Inferior parietal cortex (tissue), 1 donor: ENCODE measurements around the gene WDR7.

Source experiments
- DNase-seq: peaks from one replicate; pipeline ENCODE4 v3.0.0-alpha.2; 2016; ENCODE audit errors: extremely low spot score

Gene WDR7

DNA sequence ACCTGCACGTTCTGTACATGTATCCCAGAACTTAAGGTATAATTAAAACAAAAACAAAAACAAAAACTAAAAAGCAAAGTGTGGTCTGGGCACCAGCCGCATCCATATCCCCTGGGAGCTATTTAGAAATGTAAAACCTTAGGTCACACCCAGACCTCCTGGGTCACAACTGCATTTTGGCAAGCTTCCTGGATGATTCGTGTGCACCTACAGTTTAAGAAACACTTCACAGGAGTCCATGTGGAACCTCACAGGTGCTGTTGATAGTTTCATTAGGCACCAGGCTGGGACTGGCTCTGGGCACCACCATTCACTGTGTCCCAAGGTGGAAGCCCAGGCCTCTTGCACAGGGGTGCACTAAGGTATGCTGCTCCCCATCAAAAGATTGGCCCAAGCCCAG is 392.1 kb downstream of the WDR7 start:
- DNase-seq, result no peak

- DNase-seq, result no peak
Measured at GRCh38 chr18:57048351-57048750, 397.2 kb downstream of the WDR7 start.

DNA sequence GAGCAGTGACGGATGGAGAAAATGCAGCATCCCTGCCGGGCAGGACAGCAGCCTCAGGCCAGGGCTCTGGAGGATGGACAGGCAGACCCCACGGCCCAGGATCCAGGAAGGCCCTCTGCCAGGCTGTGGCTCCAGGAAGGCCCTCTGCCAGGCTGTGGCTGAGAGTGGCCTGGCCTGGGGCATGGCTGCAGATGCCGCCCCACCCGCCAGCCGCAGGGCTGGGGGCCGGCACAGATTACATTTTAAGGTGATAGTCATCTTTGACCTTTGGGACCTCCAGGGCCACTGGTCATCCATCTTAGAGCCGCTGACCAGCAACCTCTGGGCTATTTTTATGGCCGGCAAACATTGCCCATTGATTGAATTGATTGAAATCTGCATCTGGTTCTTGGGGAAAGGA is 397.7 kb downstream of the WDR7 start:
- DNase-seq, result no peak

DNA sequence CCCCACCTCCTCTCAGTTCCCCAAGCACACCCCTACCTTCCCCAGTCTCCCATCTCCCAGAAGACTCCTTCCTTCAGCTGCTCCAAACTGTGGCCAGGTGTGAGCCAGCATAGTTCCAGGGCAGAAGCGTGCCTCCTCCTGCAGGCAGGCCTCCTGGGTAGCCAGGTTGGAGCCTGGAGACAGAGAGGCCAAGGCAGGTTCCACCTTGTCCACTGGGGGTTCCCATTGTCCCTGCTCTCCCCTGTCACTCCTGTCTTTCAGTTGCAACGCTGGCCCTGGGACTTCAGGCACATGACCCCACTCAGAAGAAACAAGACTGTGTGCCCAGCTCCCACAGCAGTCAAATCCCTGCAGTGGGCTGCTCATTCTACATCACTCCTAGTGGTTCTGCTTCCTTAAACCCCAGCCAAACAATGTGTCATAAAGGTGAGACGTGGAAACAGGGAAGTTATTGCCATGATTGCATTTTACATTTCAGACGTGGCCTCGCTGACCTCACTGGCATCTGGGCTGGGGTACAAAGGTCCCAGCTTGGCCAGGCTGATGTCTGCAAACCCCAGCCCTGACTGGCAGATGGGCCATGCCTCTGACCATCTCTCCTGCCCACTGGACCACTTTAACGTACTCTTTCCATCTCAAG is 399.3 kb downstream of the WDR7 start:
- DNase-seq, result no peak

DNA sequence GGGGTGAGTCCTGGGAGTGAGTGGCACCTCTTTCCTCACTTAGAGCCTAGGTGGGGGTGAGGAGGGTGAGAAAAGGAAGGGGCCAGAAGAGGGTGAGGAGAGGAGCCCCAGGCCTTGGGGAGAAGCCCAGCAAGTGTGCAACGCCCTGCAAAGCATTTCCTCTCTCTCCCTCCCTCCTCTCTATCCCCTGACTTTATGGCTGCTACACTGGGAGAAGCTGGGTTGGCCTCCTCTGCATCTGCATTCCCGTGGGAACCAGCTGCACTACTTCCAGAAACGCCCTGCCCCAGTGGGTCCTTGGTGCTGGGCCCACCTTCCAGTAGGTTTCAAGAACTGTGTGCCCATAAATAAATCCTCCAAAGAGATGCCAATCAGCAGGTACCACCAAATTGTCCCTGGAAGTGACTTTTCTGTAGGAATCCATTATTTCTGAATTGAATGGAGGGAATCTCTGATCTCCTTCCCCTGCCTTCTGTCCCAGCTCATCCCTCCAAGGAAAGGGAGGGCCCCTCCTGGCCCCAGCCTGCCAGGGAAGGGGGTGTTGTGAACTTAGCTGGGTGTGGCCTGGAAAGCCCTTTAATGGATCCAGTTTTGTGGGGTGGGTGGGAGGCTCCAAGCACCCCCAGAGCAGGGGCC is 400.0 kb downstream of the WDR7 start:
- no peak for DNase-seq

- DNase-seq, result no peak
Measured at GRCh38 chr18:57051657-57052044, 400.5 kb downstream of the WDR7 start.

- DNase-seq, result no peak
Measured at GRCh38 chr18:57052173-57052572, 401.0 kb downstream of the WDR7 start.

GRCh38 chr18:57052759-57053158 is 401.6 kb downstream of the WDR7 start:
- no peak for DNase-seq

DNA sequence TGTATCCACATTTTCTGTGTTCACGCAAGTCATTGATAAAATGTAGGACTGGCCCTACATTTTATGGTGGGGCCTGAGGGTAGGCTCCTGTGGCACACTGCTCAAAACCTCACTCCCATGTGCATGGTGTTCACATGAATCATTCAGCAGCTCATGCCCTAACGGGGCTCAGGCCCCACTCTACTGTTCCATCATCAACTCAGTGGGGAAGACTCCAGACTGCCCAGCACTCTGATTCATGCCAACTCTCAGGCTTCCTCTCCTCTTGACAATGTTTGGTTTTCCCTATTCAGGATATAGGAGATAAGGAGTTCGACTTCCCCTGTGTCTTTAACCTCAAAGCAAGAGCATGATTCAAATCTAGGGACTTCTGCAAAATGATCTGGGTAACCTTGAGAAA is 403.7 kb downstream of the WDR7 start:
- DNase-seq, result no peak

GRCh38 chr18:57057890-57058289 is 406.7 kb downstream of the WDR7 start:
- DNase-seq, result no peak

GRCh38 chr18:57058734-57059133 is 407.6 kb downstream of the WDR7 start:
- no peak for DNase-seq

DNA sequence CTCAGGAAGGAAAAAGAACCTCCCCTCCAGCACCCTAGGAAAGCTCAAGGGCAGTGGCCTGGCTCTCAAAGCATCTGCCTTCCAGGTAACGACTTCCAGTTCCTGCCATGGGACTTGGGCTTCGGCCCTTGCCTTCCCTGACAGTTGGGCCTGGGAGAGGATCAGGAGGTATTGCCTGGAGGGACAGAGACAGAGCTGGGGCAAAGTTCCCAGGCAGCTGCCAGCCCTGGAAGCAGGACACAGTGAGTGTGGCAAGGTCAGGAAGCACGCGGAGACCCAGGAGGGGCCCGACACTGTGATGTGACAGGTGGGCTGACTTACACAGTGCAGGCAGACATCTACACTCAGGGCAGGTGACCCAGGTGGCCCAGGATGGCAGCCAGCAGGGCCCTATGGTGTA is 408.2 kb downstream of the WDR7 start:
- no peak for DNase-seq

- no peak for DNase-seq
Measured at GRCh38 chr18:57060814-57061213, 409.7 kb downstream of the WDR7 start.

DNA sequence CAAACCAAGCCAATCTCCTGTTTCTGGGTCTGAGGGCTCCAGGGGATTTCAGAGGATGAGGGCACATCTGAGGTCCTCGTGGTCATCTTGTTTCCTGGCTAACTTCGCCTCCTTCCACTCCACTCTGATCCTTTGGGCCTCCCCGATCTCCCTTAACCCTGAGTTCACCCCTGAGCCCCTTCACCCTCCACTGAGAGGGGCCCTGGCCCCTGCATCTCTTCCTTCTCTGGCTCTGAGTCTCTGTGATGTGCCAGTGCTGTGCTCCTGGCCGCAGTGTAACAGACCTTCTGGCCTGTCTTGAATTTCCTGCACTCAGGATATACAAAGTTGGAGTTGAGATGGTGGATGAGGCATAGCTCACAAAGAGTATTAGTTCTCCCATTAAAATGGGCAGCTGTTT is 411.0 kb downstream of the WDR7 start:
- DNase-seq, result no peak

GRCh38 chr18:57062844-57063243 is 411.7 kb downstream of the WDR7 start:
- no peak for DNase-seq

GRCh38 chr18:57063601-57064103 is 412.5 kb downstream of the WDR7 start:
- no peak for DNase-seq

- DNase-seq, result no peak
Measured at GRCh38 chr18:57073501-57074187, 422.5 kb downstream of the WDR7 start.

DNA sequence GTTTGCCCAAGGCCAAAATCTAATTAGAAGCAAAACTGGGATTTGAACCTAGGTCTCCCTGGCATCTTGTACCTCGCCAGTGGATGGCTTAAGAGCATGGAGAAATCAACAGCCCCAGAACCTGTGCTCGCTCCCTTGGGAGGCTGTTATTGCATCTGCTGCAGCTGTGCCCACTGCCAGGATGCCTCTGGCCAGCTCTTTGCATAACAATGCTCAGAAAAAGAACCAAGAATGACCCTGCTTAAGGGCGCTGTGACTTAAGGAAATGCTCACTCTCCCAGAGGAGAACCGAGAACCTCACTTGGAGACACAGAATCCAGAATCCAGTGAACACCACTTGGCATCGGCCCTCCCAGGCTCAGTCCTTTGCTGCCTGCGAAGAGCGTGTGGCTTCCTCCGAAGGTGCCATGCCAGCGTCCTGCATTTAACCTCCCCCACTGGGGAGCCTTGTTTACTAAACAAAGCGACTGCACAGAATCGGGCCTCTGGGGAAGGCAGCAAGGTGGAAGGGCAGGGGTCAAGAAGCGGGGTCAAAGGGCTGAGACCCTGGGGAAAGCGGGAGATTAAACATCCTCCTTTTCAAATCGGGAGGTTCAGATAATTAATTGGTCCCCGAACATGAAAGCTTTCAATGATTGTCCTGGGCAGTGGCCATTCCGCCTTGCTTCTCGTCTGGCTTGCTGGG is 424.7 kb downstream of the WDR7 start:
- no peak for DNase-seq

DNA sequence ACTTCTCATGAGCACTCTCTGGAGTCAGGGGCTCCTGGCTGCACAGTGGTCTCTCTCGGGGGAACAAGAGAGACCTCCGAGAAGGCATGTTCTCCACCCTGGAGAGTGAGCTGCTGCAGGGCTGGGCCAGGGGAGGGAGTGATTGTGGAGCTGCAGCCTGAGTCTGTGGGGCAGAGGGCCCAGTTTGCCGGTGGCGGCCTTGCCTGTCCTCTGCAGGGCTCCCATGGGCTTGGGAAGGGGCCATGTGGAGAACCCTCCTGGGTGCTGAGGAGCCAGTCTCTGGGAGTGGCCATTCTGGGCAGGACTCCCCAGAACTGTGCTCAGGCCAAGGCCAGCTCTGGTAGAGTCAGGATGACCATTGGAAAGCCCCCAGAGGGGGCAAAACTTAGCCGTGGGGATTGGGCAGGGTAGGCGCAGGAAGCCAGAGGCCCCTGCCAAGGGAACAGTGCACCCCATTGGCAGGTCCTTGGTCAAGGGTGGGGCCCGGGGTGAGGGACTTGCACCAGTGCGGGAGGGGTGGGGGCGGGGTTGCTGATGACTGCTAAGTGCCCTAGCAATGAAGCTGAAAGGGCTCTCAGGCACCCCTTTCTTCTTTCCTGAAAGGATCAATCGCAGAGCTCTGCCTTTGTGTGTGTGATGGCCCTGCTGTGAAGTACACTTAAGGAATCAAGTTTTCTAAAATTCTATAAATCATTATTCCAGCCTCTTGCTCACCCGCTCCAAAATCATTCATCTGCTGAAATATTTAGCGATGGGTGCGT is 426.0 kb downstream of the WDR7 start:
- DNase-seq, result no peak

GRCh38 chr18:57077786-57078552 is 426.8 kb downstream of the WDR7 start:
- no peak for DNase-seq

- no peak for DNase-seq
Measured at GRCh38 chr18:57078614-57079013, 427.5 kb downstream of the WDR7 start.
